Activated naive CD4-positive, alpha-beta T cell (primary cell): Measurements from ENCODE around the gene ARHGAP33.
"Not testable (repeated sequence)": the region's sequence is repeated elsewhere in the genome, so short reads cannot be mapped to it uniquely, and the experiment has no call there.

Experiments used
- DNase-seq, 4 experiments: peaks; one replicate each; lab custom pipeline; 2025; lab: John Stamatoyannopoulos, UW

Gene ARHGAP33

GRCh38 chr19:35755131-35755549 lies 20.2 kb upstream of the ARHGAP33 start:
- DNase-seq: no peak

- peak in 2 of 4 experiments; percentile 24 to 58 for DNase-seq
Measured at GRCh38 chr19:35755550-35756376, 19.6 kb upstream of the ARHGAP33 start.

- no peak for DNase-seq
Measured at GRCh38 chr19:35756377-35757230, 18.8 kb upstream of the ARHGAP33 start, which contains the start of gene HSPB6. TSS of gene HSPB6 (minus strand) at chr19:35757029. CDS start at chr19:35757008, 21 bp downstream.

- no peak for DNase-seq
Measured at GRCh38 chr19:35757231-35757748, 18.1 kb upstream of the ARHGAP33 start.

- peak; percentile 84 to 97 (median 92) for DNase-seq
Measured at GRCh38 chr19:35757749-35758608, 17.4 kb upstream of the ARHGAP33 start, which contains the start of gene PROSER3. TSS of gene PROSER3 (plus strand) at chr19:35758176. CDS start at chr19:35758216, 40 bp downstream.

GRCh38 chr19:35759697-35760096 lies 15.7 kb upstream of the ARHGAP33 start:
- no peak for DNase-seq

- DNase-seq: no peak
Measured at GRCh38 chr19:35760711-35761349, 14.5 kb upstream of the ARHGAP33 start.

GRCh38 chr19:35764432-35765315 lies 10.7 kb upstream of the ARHGAP33 start:
- no peak for DNase-seq

- no peak for DNase-seq
Measured at GRCh38 chr19:35766571-35767104, 8.7 kb upstream of the ARHGAP33 start.

- DNase-seq: no peak
Measured at GRCh38 chr19:35767288-35768081, 7.9 kb upstream of the ARHGAP33 start.

GRCh38 chr19:35768082-35768421 lies 7.3 kb upstream of the ARHGAP33 start:
- DNase-seq: no peak

GRCh38 chr19:35772362-35772761 lies 3.0 kb upstream of the ARHGAP33 start:
- DNase-seq: not testable (repeated sequence)

- DNase-seq: no peak
Measured at GRCh38 chr19:35773020-35773806, 2.2 kb upstream of the ARHGAP33 start.

GRCh38 chr19:35774274-35775045 lies 904 bp upstream of the ARHGAP33 start:
- no peak for DNase-seq

- no peak for DNase-seq
Measured at GRCh38 chr19:35775046-35775297, 392 bp upstream of the ARHGAP33 start.

GRCh38 chr19:35776102-35776788 lies 881 bp downstream of the ARHGAP33 start:
- no peak for DNase-seq
